K562 treated with DMSO at 1 percent for 4 hours (cell line): Measurements from ENCODE around the gene RPL19. TPM values are rescaled to one million over a fixed set of nuclear protein-coding genes. Genes with fewer than 3 reads are reported as not detected.

Experiments used
- total RNA-seq: library from RNA; unstranded; fragments of 300-600 nt; gene quantifications from 2 replicates; pipeline ENCODE4 v1.2.3, GENCODE V29; 2022; ENCODE audit not compliant: insufficient read depth

Gene RPL19
- total RNA-seq: 4,580 and 4,695 TPM in 2 replicates

GRCh38 chr17:39200070-39200879, at the start of gene RPL19:
Gene RPL19 (plus strand): TSS chr17:39200283. CDS start chr17:39200345, 62 bp downstream.

GRCh38 chr17:39151150-39151942, 48.7 kb upstream of the RPL19 start, which contains the start of gene PLXDC1:
Gene PLXDC1 (minus strand): TSS chr17:39151637. CDS start chr17:39151437, 200 bp downstream.

GRCh38 chr17:39165841-39166349, 34.2 kb upstream of the RPL19 start, which contains the start of gene ARL5C:
Gene ARL5C (minus strand): TSS chr17:39166161. CDS start chr17:39165760, 401 bp downstream.

GRCh38 chr17:39197380-39198185, 2.5 kb upstream of the RPL19 start, which contains the start of gene CACNB1:
Gene CACNB1 (minus strand): TSS chr17:39197669. CDS start chr17:39197495, 174 bp downstream.

GRCh38 chr17:39225308-39225958, 25.4 kb downstream of the RPL19 start, which contains the start of gene STAC2:
Gene STAC2 (minus strand): TSS chr17:39225945. CDS start chr17:39225502, 443 bp downstream.

Other genes with a start within 250 kb of the RPL19 start
- not detected in 2 replicates for gene FBXO47, start 232.9 kb upstream of the RPL19 start, total RNA-seq
- gene PLXDC1, start 48.6 kb upstream of the RPL19 start, total RNA-seq: not detected in 2 replicates
- not detected in 2 replicates for gene ARL5C, start 34.1 kb upstream of the RPL19 start, total RNA-seq
- gene CACNB1, start 2.6 kb upstream of the RPL19 start, total RNA-seq: 0.63 and 1.3 TPM in 2 replicates
- not detected in 2 replicates for gene STAC2, start 25.7 kb downstream of the RPL19 start, total RNA-seq
- 4.0 and 6.1 TPM in 2 replicates for gene FBXL20, start 201.3 kb downstream of the RPL19 start, total RNA-seq